Duodenal mucosa (tissue), 2 donors: ENCODE data around the gene SUPT7L.
"Not testable (repeated sequence)": the region's sequence is repeated elsewhere in the genome, so short reads cannot be mapped to it uniquely, and the experiment has no call there.

ENCODE experiments used
- H3K27ac ChIP-seq: one replicate; pipeline ENCODE4 v1.7.0; 2013; ENCODE audit warnings: low read depth, low read length
- H3K27me3 ChIP-seq, 2 donors: one replicate each; pipeline ENCODE4 v1.7.0; 2013; ENCODE audit warnings: low read length in 2 of 2, control low read depth in 1 of 2; ENCODE audit not compliant: insufficient read depth in 2 of 2, control insufficient read depth in 1 of 2
- H3K36me3 ChIP-seq, 2 donors: one replicate each; pipeline ENCODE4 v1.7.0; 2013; ENCODE audit warnings: low read length in 2 of 2, control low read depth in 1 of 2; ENCODE audit not compliant: insufficient read depth in 2 of 2, control insufficient read depth in 1 of 2
- H3K4me1 ChIP-seq, 2 donors: one replicate each; pipeline ENCODE4 v1.7.0; 2013; ENCODE audit warnings: low read length in 2 of 2, control low read depth in 1 of 2; ENCODE audit not compliant: insufficient read depth in 2 of 2, control insufficient read depth in 1 of 2
- H3K4me3 ChIP-seq, 2 donors: one replicate each; pipeline ENCODE4 v1.7.0; 2013; ENCODE audit warnings: low read length in 2 of 2, low read depth in 1 of 2
- H3K9ac ChIP-seq, 2 donors: one replicate each; pipeline ENCODE4 v1.7.0; 2013; ENCODE audit warnings: low read length in 2 of 2, low read depth in 1 of 2
- H3K9me3 ChIP-seq, 2 donors: one replicate each; pipeline ENCODE4 v1.7.0; 2013; ENCODE audit warnings: low read length in 2 of 2, control low read depth in 1 of 2; ENCODE audit not compliant: control insufficient read depth in 1 of 2

Gene SUPT7L

DNA sequence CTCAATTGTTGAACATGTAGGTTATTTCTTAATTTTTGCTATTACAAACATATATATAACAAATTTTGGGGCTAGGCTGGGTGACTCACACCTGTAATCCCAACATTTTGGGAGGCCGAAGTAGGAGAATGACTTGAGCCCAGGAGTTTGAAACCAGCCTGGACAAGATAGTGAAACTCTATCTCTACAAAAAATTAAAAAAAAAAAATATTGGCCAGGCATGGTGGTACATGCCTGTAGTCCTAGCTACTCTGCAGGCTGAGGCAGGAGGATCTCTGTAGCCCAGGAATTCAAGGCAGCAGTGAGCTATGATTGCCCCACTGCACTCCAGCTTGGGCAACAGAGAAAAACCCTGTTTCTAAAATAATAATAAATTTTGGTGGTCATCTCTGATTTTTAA is 23.8 kb upstream of the SUPT7L start:
- H3K27me3 ChIP-seq, result no peaks in the 10 kb centered on the region
- no peak overlapping the region for H3K27ac ChIP-seq
- peaks cover 13 to 48% of the 10 kb centered on the region in 2 donors for H3K36me3 ChIP-seq
- no peak overlapping the region for H3K9ac ChIP-seq
- no peaks in the 10 kb centered on the region for H3K9me3 ChIP-seq
- H3K4me3 ChIP-seq, result no peak overlapping the region
- H3K4me1 ChIP-seq, result no peaks in the 10 kb centered on the region

DNA sequence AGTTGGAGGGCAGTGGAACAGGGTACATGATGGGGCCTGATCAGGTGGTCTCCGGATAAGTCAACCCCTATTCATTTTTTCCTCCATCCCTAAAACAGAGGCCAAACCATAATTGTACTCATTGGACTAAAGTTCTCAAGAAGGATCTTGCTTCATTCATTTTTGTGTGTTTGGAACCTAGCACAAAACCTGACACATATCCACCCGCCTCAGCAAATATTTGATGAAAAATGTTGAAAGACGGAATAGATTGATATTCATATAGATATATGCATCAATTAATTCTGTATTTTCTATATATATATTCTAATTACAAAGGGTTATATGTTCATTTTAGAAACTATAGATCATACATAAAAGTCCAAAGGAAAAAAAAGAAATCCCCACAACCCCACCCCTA is 22.2 kb upstream of the SUPT7L start:
- Histone ChIP-seq H3K36me3 (peaks cover 13 to 58% of the 10 kb centered on the region in 2 donors), H3K27ac (no peak overlapping the region), H3K4me3 (no peak overlapping the region), H3K9me3 (no peaks in the 10 kb centered on the region), H3K9ac (no peak overlapping the region), H3K27me3 (no peaks in the 10 kb centered on the region), H3K4me1 (peaks cover 6 to 10% of the 10 kb centered on the region in 2 donors)

DNA sequence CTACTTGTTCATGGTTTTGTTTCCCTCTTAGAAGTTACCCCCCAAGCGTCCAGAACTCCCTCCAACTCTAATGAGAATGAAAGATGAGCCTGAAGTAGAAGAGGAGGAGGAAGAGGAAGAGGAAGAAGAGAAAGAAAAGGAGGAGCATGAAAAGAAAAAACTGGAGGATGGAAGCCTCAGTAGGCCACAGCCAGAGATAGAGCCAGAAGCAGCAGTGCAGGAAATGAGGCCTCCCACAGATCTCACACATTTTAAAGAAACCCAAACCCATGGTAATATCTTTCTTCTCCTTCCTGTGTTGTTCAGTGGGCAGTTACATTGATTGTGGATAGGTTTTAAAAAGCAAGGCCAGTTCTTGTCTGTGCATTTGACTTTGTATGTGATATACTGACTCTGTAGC is 21.6 kb upstream of the SUPT7L start:
- peaks cover 13 to 58% of the 10 kb centered on the region in 2 donors for H3K36me3 ChIP-seq

DNA sequence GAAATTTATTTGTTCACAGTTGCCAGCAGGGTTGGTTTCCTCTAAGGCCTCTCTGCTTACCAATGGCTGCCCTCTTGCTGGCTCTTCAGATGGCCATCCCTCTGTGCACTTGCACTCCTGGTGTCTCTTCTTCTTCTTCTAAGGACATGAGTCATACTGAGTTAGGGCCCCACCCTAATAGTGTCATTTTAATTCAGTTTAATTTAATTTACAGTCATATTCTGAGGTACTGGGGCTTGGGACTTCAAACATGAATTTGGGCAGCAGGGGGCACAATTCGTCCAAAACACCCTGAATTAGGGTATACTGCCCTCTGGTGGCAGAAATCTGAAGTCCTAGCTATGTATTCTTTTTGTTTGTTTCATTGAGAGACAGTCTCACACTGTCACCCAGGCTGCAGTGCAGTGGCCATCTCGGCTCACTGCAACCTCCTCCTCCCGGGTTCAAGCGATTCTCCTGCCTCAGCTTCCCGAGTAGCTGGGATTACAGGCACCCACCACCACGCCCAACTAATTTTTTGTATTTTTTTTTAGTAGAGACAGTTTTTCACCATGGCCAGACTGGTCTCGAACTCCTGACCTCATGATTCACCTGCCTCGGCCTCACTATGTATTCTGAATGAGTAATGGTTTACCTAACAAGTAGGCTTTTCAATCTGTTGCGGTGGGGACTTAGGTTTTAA is 20.1 kb upstream of the SUPT7L start:
- Histone ChIP-seq H3K9ac (no peak overlapping the region), H3K4me3 (no peak overlapping the region), H3K27me3 (no peaks in the 10 kb centered on the region), H3K4me1 (peaks cover 6 to 10% of the 10 kb centered on the region in 2 donors), H3K9me3 (no peaks in the 10 kb centered on the region), H3K27ac (no peak overlapping the region), H3K36me3 (peaks cover 10 to 56% of the 10 kb centered on the region in 2 donors)

More for the DNA sequence above, 21.6 kb upstream of the SUPT7L start:
- not testable (repeated sequence) for H3K9me3 ChIP-seq, H3K27ac ChIP-seq, H3K4me1 ChIP-seq, H3K27me3 ChIP-seq, H3K9ac ChIP-seq, H3K4me3 ChIP-seq

DNA sequence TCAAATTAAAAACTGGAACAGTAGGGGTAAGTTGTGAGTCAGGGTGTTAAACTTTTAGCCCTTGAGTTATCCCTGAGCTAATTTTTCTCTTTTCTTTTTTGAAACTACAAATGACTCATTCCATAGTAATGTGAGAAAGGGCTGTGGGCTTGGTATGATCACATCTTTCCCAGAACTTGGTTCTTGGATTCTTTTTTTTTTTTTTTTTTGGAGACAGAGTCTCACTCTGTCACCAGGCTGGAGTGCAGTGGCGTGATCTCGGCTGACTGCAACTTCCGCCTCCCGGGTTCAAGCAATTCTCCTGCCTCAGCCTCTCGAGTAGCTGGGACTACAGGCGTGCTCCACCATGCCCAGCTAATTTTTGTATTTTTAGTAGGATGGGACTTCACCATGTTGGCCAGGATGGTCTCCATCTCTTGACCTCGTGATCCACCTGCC is 18.9 kb upstream of the SUPT7L start:
- H3K4me3 ChIP-seq, H3K9me3 ChIP-seq, H3K9ac ChIP-seq, H3K27ac ChIP-seq, H3K27me3 ChIP-seq, H3K4me1 ChIP-seq: not testable (repeated sequence)
- peaks cover 16 to 57% of the 10 kb centered on the region in 2 donors for H3K36me3 ChIP-seq

DNA sequence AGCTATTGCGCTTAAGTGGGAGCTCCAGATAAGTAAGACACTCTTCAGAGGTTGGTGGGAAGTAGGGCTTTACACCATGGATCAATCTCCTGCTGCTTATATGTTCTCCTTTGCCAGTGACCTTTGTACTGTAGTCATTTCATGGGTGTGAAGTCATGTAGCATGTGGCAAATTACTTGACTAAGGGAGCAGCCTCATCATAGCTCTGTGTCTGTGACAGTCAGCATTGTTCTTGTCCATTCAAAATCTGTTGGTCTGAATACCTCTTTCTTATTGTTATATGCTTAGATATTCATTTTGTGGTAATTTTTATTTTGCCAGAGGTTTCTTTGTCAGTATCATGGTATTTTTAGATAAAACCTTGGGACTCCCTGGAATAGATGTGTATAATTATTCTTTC is 18.4 kb upstream of the SUPT7L start:
- Histone ChIP-seq H3K9me3 (no peaks in the 10 kb centered on the region), H3K9ac (no peak overlapping the region), H3K27me3 (no peaks in the 10 kb centered on the region), H3K36me3 (peaks cover 16 to 56% of the 10 kb centered on the region in 2 donors), H3K27ac (no peak overlapping the region), H3K4me3 (no peak overlapping the region), H3K4me1 (peaks cover 6 to 10% of the 10 kb centered on the region in 2 donors)

DNA sequence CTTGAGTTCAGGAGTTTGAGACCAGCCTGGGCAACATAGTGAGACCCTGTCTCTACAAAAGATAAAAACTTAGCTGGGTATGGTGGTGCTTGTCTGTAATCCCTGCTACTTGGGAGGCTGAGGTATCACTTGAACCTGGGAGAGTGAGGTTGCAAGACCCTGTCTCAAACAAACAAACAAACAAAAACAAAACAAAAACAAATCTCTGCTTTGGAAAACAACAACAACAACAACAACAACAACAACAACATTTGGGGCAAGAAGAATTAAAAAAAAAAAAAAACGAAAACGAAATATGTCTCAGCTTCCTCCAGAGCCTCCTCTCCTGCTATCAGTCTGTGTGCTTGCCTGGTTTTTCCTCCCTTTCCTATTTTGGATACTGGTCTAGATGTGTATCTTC is 17.2 kb upstream of the SUPT7L start:
- H3K4me1 ChIP-seq, result peaks cover 6 to 10% of the 10 kb centered on the region in 2 donors
- no peak overlapping the region for H3K4me3 ChIP-seq
- H3K9ac ChIP-seq, result no peak overlapping the region
- H3K9me3 ChIP-seq, result no peaks in the 10 kb centered on the region
- no peaks in the 10 kb centered on the region for H3K27me3 ChIP-seq
- peaks cover 15 to 57% of the 10 kb centered on the region in 2 donors for H3K36me3 ChIP-seq
- no peak overlapping the region for H3K27ac ChIP-seq

DNA sequence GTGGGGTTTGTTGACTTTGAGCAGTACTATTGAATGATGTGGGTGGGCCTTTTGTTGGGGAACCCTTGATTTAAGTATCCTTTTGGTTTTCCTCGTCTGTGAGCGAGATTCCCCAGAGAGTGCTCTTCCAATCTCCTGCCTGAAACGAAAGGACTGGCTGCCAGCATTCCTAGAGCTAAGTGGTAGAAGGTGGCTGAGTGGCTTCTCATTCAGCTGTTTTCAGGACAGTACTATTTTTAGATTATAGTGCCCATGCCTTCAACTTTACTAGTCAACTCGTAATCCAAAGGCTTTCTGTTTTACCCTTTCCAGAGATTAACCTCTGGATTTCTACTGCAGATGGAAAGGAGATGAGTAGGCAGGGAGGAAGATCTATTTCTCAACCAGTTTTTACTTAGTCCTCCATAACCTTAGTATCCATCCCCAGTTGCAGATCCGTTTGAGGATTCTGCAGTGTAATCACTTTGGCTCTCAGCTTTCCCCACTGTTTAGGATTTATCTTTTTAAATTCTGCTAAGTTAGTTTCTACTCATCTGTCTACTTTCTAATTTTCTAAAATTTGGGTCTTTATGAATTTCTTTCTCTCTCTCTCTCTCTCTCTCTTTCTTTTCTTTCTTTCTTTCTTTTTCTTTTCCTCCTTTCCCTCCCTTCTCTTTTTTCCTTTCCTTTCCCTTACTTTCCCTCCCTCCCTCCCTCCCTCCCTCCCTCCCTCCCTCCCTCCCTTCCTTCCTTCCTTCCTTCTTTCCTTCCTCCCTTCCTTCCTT is 9.5 kb upstream of the SUPT7L start:
- Histone ChIP-seq H3K27me3 (no peaks in the 10 kb centered on the region), H3K36me3 (peaks cover 25 to 55% of the 10 kb centered on the region in 2 donors), H3K9me3 (no peaks in the 10 kb centered on the region), H3K4me3 (no peak overlapping the region), H3K9ac (no peak overlapping the region), H3K27ac (no peak overlapping the region), H3K4me1 (no peaks in the 10 kb centered on the region)

DNA sequence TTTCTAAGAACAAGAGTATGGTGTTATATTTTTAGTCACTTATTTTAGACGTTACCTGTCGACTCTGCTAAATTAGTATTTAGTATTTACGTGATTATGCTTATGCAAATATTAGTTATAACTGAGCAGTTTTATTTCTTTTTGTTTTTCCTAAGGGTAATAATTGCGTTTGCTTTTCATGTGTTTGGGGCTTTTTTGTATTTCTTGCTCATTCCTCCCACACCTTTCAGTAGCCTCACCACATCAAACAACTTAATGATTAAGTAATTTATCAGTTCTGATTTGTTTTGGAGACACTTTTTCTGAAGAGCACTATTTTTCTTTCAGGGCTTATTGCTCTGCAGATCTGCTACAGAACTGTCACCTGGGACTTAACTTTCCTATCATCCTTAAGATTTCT is 7.8 kb upstream of the SUPT7L start:
- H3K9me3 ChIP-seq, result no peaks in the 10 kb centered on the region
- peaks cover 23 to 48% of the 10 kb centered on the region in 2 donors for H3K36me3 ChIP-seq
- no peak overlapping the region for H3K27ac ChIP-seq
- H3K9ac ChIP-seq, result no peak overlapping the region
- H3K4me1 ChIP-seq, result no peaks in the 10 kb centered on the region
- no peak overlapping the region for H3K4me3 ChIP-seq
- H3K27me3 ChIP-seq, result no peaks in the 10 kb centered on the region

DNA sequence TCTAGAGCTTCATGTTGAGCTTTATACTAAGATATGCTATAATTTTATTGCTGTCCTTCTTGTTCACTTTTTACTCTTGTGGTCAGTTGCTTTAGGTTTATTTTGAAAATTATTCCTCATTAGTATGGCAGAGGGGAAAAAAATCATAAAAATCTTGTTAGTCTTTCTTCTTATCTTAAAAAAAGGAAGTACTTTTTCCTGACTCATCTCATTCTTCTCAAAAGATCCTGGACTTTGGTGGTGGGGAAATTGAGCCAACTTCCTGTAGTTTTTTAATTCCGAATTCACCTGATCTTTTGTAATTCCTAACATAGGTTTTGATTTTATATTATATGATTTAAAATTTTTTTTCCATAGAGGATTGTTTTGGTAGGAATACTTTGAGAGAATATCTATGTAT is 4.0 kb upstream of the SUPT7L start:
- peaks cover 18 to 28% of the 10 kb centered on the region in 2 donors for H3K36me3 ChIP-seq
- no peak overlapping the region for H3K9ac ChIP-seq

More for the DNA sequence above, 4.0 kb upstream of the SUPT7L start:
- no peak overlapping the region for H3K27ac ChIP-seq
- H3K4me1 ChIP-seq, result peaks cover 12 to 24% of the 10 kb centered on the region in 2 donors
- H3K9me3 ChIP-seq, result no peaks in the 10 kb centered on the region
- no peaks in the 10 kb centered on the region for H3K27me3 ChIP-seq
- H3K4me3 ChIP-seq, result no peak overlapping the region
